HG02973 (cell line): ENCODE measurements around the gene TDRD6.
"Not testable (repeated sequence)": the region's sequence is repeated elsewhere in the genome, so short reads cannot be mapped to it uniquely, and the experiment has no call there.

Experiments used
- ATAC-seq: cut with Tn5 transposase; IDR thresholded peaks from one replicate; pipeline ENCODE4 v1.9.1; 2021; ENCODE audit warnings: moderate library complexity; ENCODE audit not compliant: unreplicated experiment

The TDRD6 gene

GRCh38 chr6:46687619-46688097 is at the start of gene TDRD6:
TDRD6 (plus strand) TSS chr6:46687885; CDS start chr6:46688129, 244 bp downstream.
- ATAC-seq, result no peak

GRCh38 chr6:46637933-46638332 is 49.8 kb upstream of the TDRD6 start:
- no peak for ATAC-seq

- no peak for ATAC-seq
These were observed 49.0 kb upstream of the TDRD6 start for GRCh38 chr6:46638650-46639049.

- no peak for ATAC-seq
These were observed 44.5 kb upstream of the TDRD6 start for GRCh38 chr6:46642928-46643751.

- no peak for ATAC-seq
These were observed 42.4 kb upstream of the TDRD6 start for GRCh38 chr6:46645265-46645664.

GRCh38 chr6:46648108-46648507 is 39.6 kb upstream of the TDRD6 start:
- not testable (repeated sequence) for ATAC-seq

GRCh38 chr6:46648869-46649492 is 38.7 kb upstream of the TDRD6 start:
- no peak for ATAC-seq

- no peak for ATAC-seq
These were observed 36.7 kb upstream of the TDRD6 start for GRCh38 chr6:46651006-46651405.

- no peak for ATAC-seq
These were observed 35.9 kb upstream of the TDRD6 start for GRCh38 chr6:46651816-46652215.

- ATAC-seq, result no peak
These were observed 35.5 kb upstream of the TDRD6 start for GRCh38 chr6:46652232-46652602.

GRCh38 chr6:46652603-46653438 is 34.9 kb upstream of the TDRD6 start, which contains the start of the genes CYP39A1 and SLC25A27:
CYP39A1 (minus strand) TSS chr6:46652818; CDS start chr6:46652582, 236 bp downstream.
SLC25A27 (plus strand) TSS chr6:46652975; CDS start chr6:46653193, 218 bp downstream.
- ATAC-seq, result peak; percentile 100

GRCh38 chr6:46653439-46654195 is 34.1 kb upstream of the TDRD6 start:
- peak; percentile 1 for ATAC-seq

- no peak for ATAC-seq
These were observed 31.9 kb upstream of the TDRD6 start for GRCh38 chr6:46655803-46656202.

- no peak for ATAC-seq
These were observed 30.0 kb upstream of the TDRD6 start for GRCh38 chr6:46657642-46658041.

GRCh38 chr6:46661483-46661882 is 26.2 kb upstream of the TDRD6 start:
- no peak for ATAC-seq

- ATAC-seq, result no peak
These were observed 20.3 kb upstream of the TDRD6 start for GRCh38 chr6:46667377-46667776.

GRCh38 chr6:46674410-46674809 is 13.3 kb upstream of the TDRD6 start:
- ATAC-seq, result no peak

- no peak for ATAC-seq
These were observed 10.9 kb upstream of the TDRD6 start for GRCh38 chr6:46676604-46677313.

GRCh38 chr6:46677314-46677654 is 10.4 kb upstream of the TDRD6 start:
- ATAC-seq, result no peak

GRCh38 chr6:46684771-46685170 is 2.9 kb upstream of the TDRD6 start:
- ATAC-seq, result no peak
